ENCODE data around the gene RNF148.

GRCh38 chr7:122702872-122703510 is at the start of gene RNF148:
- TF ChIP-seq POLR2A (IDR thresholded peaks at IDR 0.05; ENCODE audit: low read depth, low read length), result no peak
- no peak for TF ChIP-seq TAF1 (IDR thresholded peaks at IDR 0.05; ENCODE audit: low read depth, low read length)
- TF ChIP-seq POU2F2 (IDR thresholded peaks at IDR 0.05; ENCODE audit: low read depth, low read length), result no peak
- no peak for TF ChIP-seq POLR2AphosphoS5 (IDR thresholded peaks at IDR 0.05; ENCODE audit: low read depth, low read length)
- no peak for TF ChIP-seq SPI1 (IDR thresholded peaks at IDR 0.05; ENCODE audit: low read depth, low read length)
- TF ChIP-seq PAX5 (IDR thresholded peaks at IDR 0.05; ENCODE audit: insufficient read depth, low read length, severe bottlenecking), result no peak
